Retina (tissue), 1 donor: ENCODE data around the gene FLYWCH1.
"Not testable (repeated sequence)": the region's sequence is repeated elsewhere in the genome, so short reads cannot be mapped to it uniquely, and the experiment has no call there.

Experiments
- DNase-seq: peaks from one replicate; pipeline ENCODE4 v3.0.0-alpha.2; 2016

The FLYWCH1 gene

GRCh38 chr16:2927010-2927646 lies 15.4 kb downstream of the FLYWCH1 start:
- peak; percentile 90 for DNase-seq

- not testable (repeated sequence) for DNase-seq
Observed at GRCh38 chr16:2928151-2928550, 16.4 kb downstream of the FLYWCH1 start.

- no peak for DNase-seq
Observed at GRCh38 chr16:2928796-2929195, 17.1 kb downstream of the FLYWCH1 start.

GRCh38 chr16:2929693-2930092 lies 18.0 kb downstream of the FLYWCH1 start:
- no peak for DNase-seq

- DNase-seq, result no peak
Observed at GRCh38 chr16:2930236-2930635, 18.5 kb downstream of the FLYWCH1 start.

GRCh38 chr16:2931231-2931914 lies 19.6 kb downstream of the FLYWCH1 start:
- DNase-seq, result not testable (repeated sequence)

- no peak for DNase-seq
Observed at GRCh38 chr16:2933136-2933535, 21.4 kb downstream of the FLYWCH1 start.

GRCh38 chr16:2933701-2934100 lies 22.0 kb downstream of the FLYWCH1 start:
- DNase-seq, result no peak

- DNase-seq, result no peak
Observed at GRCh38 chr16:2934450-2934849, 22.7 kb downstream of the FLYWCH1 start.

GRCh38 chr16:2936436-2937011 lies 24.8 kb downstream of the FLYWCH1 start:
- DNase-seq, result no peak

GRCh38 chr16:2937170-2937569 lies 25.4 kb downstream of the FLYWCH1 start:
- no peak for DNase-seq

GRCh38 chr16:2938206-2938605 lies 26.5 kb downstream of the FLYWCH1 start:
- DNase-seq, result no peak

- DNase-seq, result no peak
Observed at GRCh38 chr16:2939968-2940367, 28.2 kb downstream of the FLYWCH1 start.

- no peak for DNase-seq
Observed at GRCh38 chr16:2942045-2942444, 30.3 kb downstream of the FLYWCH1 start.

- DNase-seq, result not testable (repeated sequence)
Observed at GRCh38 chr16:2943716-2944115, 32.0 kb downstream of the FLYWCH1 start.

- no peak for DNase-seq
Observed at GRCh38 chr16:2946649-2947048, 34.9 kb downstream of the FLYWCH1 start.

GRCh38 chr16:2948807-2949704 lies 37.3 kb downstream of the FLYWCH1 start:
- DNase-seq, result no peak

GRCh38 chr16:2949705-2950352 lies 38.1 kb downstream of the FLYWCH1 start:
- no peak for DNase-seq

GRCh38 chr16:2950353-2950724 lies 38.6 kb downstream of the FLYWCH1 start:
- no peak for DNase-seq

GRCh38 chr16:2950773-2951172 lies 39.0 kb downstream of the FLYWCH1 start:
- DNase-seq, result no peak

GRCh38 chr16:2952679-2953078 lies 40.9 kb downstream of the FLYWCH1 start:
- no peak for DNase-seq

- DNase-seq, result no peak
Observed at GRCh38 chr16:2953706-2954627, 42.2 kb downstream of the FLYWCH1 start.
